NCI-H1105 (cell line): Measurements from ENCODE around the gene PADI2.

Source experiments
- DNase-seq: peaks from one replicate; lab custom pipeline; 2025; lab: John Stamatoyannopoulos, UW

PADI2 gene

DNA sequence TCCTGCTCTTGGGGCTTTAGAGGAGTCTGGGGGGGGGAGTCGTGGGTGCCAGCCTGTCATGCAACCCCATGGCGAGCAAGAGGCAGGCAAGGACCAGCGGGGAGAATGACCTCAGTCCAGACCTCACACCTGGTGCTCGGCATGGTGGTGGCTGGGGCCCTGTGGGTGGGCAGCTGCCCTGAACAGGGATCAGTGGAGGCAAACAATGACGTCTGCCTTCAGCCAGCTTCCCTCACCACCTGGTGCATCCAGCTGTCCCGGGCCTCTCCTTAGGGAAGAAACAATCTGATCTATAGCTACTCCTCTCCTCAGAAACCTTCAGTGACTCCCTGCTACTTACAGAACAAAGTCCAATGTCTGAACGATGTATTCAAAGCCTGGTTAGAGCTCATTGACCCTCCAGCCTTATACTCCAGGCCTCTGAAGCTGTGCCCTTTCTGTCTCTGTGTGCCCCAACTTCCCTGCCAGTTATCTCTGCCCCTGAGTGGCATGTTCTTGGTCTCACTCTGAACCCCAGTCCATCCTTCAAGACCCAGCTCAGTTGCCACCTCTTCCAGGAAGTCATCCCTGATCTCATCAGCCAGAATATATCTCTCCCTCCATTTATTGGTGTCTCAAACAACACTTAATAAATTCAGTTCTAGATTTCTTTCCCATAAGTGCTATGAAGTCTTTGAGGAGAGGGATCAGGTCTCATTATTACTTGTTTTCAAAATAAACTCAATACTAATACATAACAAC is 6.6 kb downstream of the PADI2 start:
- no peak for DNase-seq

GRCh38 chr1:17112076-17112475 is 7.2 kb downstream of the PADI2 start:
- no peak for DNase-seq

DNA sequence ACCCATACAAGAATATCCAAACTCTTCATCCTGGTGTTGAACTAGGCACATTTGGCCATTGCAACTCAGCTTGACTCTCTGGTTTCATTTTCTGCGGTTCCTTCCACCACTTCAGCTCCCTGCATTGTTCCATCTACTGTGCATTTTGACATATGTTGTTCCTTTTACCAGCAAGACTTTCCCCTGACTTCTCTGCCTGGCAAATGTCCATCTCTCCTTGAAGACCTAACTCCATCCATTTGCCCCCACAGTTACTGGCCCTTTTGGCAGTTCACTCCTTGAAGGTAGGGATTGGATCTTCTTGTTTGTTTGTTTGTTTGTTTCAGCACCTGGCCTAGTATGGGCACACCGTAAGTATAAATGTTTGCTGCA is 8.7 kb downstream of the PADI2 start:
- DNase-seq, result no peak

DNA sequence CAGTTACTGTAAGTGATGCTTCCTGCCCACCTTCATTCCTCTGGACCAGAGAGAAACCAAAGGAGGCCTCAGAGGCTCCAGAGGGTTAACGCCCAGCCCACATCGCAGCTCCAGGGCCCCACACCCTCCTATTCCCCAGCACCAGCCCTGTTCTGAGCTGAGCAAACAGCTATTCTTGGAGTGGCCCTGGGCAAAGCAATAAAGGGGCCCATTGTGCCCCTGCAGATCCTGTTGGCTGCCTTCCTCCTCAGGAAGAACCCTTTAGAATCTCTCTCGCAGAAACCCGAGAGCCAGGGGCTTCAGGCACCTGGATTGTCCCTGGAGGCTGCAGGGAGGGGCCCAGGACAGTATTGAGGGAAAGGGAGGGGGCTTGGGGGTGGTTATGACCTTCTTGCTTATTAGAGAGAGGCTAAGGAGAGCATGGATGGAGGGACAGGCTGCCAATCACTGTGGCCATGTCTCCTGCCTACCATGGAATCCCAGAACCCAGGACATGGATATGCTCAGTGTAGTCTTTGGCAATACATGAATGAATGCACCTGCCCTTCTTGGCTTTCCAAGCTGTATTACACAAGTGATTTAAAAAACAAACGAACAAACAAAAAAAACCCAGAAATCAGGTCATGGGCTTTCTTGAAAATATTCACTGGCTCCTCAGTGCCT is 9.2 kb downstream of the PADI2 start:
- no peak for DNase-seq

GRCh38 chr1:17108786-17109185 is 10.5 kb downstream of the PADI2 start:
- DNase-seq, result no peak

DNA sequence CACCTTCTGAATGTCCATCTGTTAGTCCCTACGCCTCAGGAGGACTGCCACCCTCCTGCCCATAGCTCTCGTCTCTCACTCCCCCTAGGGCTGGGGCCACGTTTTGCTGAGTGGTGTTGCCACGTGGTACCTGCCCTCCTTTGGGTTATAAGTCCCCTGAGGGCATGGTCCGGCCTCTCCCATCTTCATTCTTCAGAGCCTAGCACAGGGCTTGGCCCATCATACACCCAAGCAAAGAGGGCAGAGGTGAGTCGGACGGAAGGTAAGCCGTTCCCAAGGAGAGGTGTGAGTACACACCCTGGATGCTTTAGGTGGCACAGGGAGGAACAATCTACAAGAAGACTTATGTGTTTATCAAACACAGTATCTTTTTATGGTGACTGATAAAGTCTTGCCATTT is 10.9 kb downstream of the PADI2 start:
- no peak for DNase-seq

DNA sequence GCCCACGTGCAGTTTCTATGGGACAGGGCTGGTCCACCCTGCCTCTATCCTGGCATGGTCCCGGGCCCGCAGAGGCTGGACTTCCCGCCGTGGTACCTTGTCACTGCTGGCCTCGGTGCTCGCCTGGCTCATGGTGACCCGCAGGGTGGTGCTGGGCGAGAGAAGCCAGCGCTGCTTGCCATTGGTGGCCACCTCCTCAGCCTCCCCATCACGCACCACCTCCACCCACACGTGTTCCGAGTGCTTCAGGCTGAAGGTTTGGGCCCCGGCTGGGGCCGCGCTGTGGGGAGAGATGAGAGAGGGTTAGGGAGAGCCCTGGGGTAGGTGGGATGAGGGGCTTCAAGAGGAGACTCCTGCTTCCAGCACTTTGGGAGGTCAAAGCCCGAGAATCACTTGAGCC is 14.5 kb downstream of the PADI2 start:
- DNase-seq, result no peak

DNA sequence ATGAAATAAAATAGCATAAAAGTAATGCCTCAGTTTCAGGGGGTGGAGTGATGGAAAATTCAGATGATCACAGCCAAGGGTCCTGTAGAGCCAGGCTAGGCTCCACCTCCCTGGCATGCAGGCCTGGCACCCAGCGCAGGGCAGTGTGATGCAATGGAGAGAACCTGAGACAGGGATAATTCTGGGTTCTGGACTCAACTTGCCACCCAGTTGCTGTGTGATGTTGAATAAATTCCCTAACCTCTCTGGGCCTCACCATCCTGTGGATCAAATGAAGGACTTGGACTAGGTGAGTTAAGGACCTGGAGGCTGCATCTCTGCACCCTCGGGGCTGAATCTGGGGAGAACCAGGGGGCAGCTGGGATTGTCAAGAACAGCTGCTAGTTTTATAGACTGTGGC is 17.0 kb downstream of the PADI2 start:
- DNase-seq, result no peak

- DNase-seq, result no peak
These were observed 18.0 kb downstream of the PADI2 start for GRCh38 chr1:17101261-17101660.

- no peak for DNase-seq
These were observed 19.5 kb downstream of the PADI2 start for GRCh38 chr1:17099616-17100340.

DNA sequence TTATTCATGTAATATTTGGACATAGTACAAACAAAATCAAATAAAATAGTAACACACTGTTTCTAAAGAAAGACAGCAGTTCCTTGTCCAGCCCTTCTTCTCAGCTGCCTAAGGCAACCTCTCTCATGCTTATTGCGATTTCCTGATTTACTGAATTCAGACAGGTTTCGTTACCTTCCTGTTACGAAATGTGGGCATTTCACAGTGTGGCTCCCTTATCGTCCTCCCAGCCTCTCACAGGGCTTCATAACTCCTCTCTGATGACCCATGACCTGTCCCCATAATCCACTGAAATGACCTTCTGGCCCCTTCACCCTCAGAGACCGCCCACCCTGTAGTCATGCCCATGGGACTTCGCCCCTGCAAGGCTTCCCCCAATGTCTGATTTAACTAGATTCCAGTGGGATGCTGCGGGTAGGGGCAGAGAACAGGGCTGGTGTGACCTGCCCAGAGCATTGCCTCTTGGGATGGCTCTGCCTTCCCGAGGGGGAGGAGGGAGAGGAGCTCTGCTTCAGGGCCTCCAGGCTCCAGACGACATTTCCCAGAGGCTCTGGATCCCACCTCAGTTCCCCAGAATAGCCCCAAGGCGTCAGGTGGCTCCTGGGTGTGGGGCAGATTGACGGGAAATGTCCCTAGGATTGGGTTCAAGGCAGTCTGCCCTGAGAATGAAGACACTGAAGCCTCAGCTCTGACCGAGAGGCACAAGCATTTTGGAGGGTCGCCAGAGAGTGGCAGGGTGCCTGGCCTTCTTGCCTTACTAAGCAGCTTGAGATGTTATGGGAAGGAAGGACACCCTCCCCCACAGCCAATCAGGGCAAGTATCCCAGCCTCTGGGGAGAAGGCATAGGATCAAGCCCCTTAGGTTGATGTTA is 20.6 kb downstream of the PADI2 start:
- no peak for DNase-seq

- no peak for DNase-seq
These were observed 21.5 kb downstream of the PADI2 start for GRCh38 chr1:17097787-17098186.

DNA sequence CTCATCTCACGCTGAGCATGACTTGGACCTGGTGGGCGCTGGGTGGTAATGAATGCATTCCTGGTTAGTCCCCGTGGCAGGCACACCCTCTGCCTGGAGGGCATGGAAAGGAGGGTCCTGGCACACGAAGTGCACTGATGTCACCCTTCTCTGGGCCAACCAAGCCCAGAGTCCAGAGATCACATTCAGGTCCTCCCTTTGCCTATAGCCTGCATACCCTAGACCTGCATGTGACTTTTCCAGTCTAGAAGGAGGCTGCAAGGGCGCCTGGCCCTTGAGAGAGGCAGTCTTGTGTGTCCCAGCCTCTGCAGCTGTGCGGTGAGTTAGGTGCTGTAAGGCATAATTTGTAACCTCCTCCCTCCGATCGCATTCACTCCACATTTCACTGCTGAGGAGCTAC is 22.1 kb downstream of the PADI2 start:
- no peak for DNase-seq

DNA sequence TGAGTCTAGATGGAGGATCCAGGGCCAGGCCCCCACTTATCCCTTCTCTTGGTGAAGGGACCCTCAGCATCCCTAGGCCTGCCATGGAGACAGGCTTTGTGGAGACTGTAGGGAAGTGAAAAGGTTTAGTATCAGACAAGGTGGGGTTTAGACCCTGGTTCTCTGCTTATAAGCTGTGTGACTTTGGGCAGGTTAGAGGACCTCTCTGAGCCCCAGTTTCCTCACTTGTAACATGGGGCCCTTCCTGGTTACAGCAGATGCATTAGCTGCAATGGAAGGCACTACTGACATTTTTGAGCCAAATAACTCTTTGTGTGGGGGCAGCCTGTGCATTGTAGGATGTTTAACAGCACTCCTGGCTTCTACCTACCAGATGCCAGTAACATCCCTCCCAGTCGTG is 22.7 kb downstream of the PADI2 start:
- DNase-seq, result no peak

GRCh38 chr1:17095141-17095540 is 24.1 kb downstream of the PADI2 start:
- no peak for DNase-seq

DNA sequence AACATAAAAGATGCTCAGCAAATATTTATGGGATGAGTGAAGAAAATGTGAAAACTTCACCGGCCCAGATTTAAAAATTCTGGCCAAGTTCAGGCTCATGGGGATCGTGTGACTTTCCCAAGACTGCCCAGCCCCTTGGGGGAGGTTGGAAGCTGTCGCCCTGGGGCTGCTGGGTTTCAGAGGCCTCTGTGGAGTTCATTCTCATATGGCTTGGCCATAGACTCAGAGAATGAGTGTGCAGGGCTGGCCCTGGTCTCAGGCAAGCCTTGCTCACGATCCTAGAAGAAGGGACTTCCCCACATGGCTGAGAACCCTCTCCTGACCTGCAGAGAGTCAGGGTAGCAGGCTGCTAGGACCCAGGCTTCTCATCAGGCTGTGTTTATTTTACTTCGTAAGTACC is 24.6 kb downstream of the PADI2 start:
- DNase-seq, result no peak

- no peak for DNase-seq
These were observed 25.3 kb downstream of the PADI2 start for GRCh38 chr1:17093822-17094393.

DNA sequence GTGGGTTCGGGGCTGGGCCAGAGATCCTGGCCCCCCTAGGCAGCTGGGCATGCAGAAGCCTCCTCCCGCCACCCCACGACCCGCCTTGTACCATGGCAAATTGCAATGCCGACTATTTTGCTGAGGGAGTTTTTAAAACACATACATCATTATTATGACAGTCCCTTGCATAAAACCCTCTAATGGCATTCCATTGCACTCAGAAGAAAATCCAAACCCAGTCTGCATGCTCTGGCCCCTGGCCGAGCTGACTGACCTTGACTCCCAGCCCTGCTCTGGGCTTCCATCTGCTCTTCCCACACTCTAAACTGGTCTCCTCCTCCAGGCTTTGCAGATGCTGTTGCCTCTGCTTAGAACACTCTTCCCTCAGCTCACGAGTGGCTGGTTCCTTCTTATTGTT is 28.0 kb downstream of the PADI2 start:
- no peak for DNase-seq

DNA sequence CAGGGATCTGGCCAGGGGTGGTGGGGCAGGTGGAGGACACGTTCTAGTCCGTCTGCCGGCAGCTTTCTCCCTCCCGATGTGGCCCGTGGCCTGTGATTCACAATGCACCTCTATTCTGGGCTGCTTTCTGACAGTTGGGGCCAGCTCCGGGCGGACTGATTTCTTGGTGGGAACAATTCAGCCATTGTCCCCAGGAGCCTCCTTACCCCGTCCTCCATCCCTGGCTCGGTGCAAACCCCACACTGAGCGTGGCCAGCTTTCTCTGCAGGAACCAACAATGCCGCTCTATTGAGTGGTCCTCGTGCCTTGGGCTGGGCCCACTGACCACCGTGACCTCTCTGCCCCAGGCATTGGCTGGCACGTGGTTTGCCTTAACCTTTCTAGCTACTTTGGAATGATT is 29.7 kb downstream of the PADI2 start:
- no peak for DNase-seq

DNA sequence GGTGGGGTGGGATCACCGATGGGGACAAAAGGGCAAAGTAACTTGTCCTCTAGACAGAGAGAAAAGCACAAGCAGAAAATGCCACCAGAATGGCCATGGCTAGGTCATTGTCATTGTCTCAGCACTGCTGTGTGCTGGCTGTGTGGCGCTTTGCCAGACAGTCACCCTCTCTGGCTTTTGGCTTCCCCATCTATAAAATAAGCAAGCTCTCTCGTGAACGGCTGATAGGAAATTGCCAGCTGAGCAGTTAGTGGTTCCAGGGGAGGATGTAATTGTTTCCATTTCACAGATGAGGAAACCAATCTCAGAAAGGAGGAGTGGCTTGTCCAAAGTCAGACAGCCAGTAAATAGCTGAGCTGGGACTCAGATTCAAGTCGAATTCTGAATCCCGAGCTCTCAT is 32.5 kb downstream of the PADI2 start:
- DNase-seq, result no peak

GRCh38 chr1:17084787-17085186 is 34.5 kb downstream of the PADI2 start:
- DNase-seq, result no peak

GRCh38 chr1:17082761-17083160 is 36.5 kb downstream of the PADI2 start:
- DNase-seq, result no peak
